SK-N-SH treated with all-trans-retinoic acid at 6 μM for 48 hours (cell line): Measurements from ENCODE around the gene OPTN.

Experiments used
- ATAC-seq: fragments of 200-7000 bp; cut with Tn5 transposase; 3 replicates; pipeline ENCODE4 v1.9.1; 2020; ENCODE audit warnings: mild to moderate bottlenecking, moderate library complexity
- ARNTL ChIP-seq: fragments of 450-650 bp; formaldehyde crosslinking; IDR thresholded peaks from 2 replicates; pipeline ENCODE4 v1.5.0; 2020; ENCODE audit warnings: low read depth, mild to moderate bottlenecking, moderate library complexity, borderline replicate concordance
- CSDC2 ChIP-seq: fragments of 250-450 bp; sonication (Bioruptor Pico); IDR thresholded peaks from 2 replicates; pipeline ENCODE4 v1.5.0; 2020; ENCODE audit warnings: mild to moderate bottlenecking, moderate library complexity
- ESRRG ChIP-seq: fragments of 250-450 bp; sonication (Bioruptor Pico); IDR thresholded peaks from 2 replicates; pipeline ENCODE4 v1.6.1; 2021; ENCODE audit warnings: mild to moderate bottlenecking
- GLIS3 ChIP-seq: fragments of 250-450 bp; sonication (Bioruptor Pico); IDR thresholded peaks from 2 replicates; pipeline ENCODE4 v1.5.0; 2020; ENCODE audit warnings: mild to moderate bottlenecking, moderate library complexity
- ISL1 ChIP-seq: fragments of 250-450 bp; sonication (Bioruptor Pico); IDR thresholded peaks from 2 replicates; pipeline ENCODE4 v2.1.2; 2022; ENCODE audit warnings: mild to moderate bottlenecking, moderate library complexity
- PPARA ChIP-seq: fragments of 250-450 bp; sonication (Bioruptor Pico); IDR thresholded peaks from 2 replicates; pipeline ENCODE4 v1.5.0; 2020; ENCODE audit warnings: mild to moderate bottlenecking, borderline replicate concordance
- RARB ChIP-seq: fragments of 250-450 bp; sonication (Bioruptor Pico); IDR thresholded peaks from 2 replicates; pipeline ENCODE4 v1.8.0; 2021; ENCODE audit warnings: mild to moderate bottlenecking, moderate library complexity
- TCF4 ChIP-seq: fragments of 250-450 bp; sonication (Bioruptor Pico); IDR thresholded peaks from 2 replicates; pipeline ENCODE4 v1.8.0; 2021; ENCODE audit warnings: mild to moderate bottlenecking, moderate library complexity, borderline replicate concordance
- ZFP30 ChIP-seq: fragments of 450-650 bp; formaldehyde crosslinking; IDR thresholded peaks from 2 replicates; pipeline ENCODE4 v1.5.0; 2022; ENCODE audit warnings: mild to moderate bottlenecking, moderate library complexity
- ZNF565 ChIP-seq: fragments of 450-650 bp; formaldehyde crosslinking; conservative IDR thresholded peaks from 2 replicates; pipeline ENCODE4 v1.5.0; 2020; ENCODE audit warnings: low read depth, mild to moderate bottlenecking, moderate library complexity
- ZNF8 ChIP-seq: fragments of 450-650 bp; formaldehyde crosslinking; IDR thresholded peaks from 2 replicates; pipeline ENCODE4 v1.5.0; 2020; ENCODE audit warnings: mild to moderate bottlenecking, moderate library complexity
- TF ChIP-seq, protein P1 (sequence below): fragments of 250-450 bp; sonication (Bioruptor Pico); IDR thresholded peaks from 2 replicates; pipeline ENCODE4 v1.5.1; 2020; ENCODE audit warnings: low read depth, mild to moderate bottlenecking, moderate library complexity
- TF ChIP-seq, protein P2 (sequence below): fragments of 250-450 bp; sonication (Bioruptor Pico); IDR thresholded peaks from 2 replicates; pipeline ENCODE4 v1.5.1; 2021; ENCODE audit warnings: mild to moderate bottlenecking, moderate library complexity
- TF ChIP-seq, protein P3 (sequence below): fragments of 250-450 bp; sonication (Bioruptor Pico); IDR thresholded peaks from 2 replicates; pipeline ENCODE4 v1.8.0; 2021; ENCODE audit warnings: low read depth, mild to moderate bottlenecking, moderate library complexity, borderline replicate concordance
- TF ChIP-seq, protein P4 (sequence below): fragments of 250-450 bp; sonication (Bioruptor Pico); IDR thresholded peaks from 2 replicates; pipeline ENCODE4 v1.5.0; 2020; ENCODE audit warnings: mild to moderate bottlenecking, moderate library complexity
- TF ChIP-seq, protein P5 (sequence below): fragments of 250-450 bp; sonication (Bioruptor Pico); IDR thresholded peaks from 2 replicates; pipeline ENCODE4 v1.8.0; 2020; ENCODE audit warnings: mild to moderate bottlenecking, moderate library complexity, borderline replicate concordance

Gene OPTN

DNA sequence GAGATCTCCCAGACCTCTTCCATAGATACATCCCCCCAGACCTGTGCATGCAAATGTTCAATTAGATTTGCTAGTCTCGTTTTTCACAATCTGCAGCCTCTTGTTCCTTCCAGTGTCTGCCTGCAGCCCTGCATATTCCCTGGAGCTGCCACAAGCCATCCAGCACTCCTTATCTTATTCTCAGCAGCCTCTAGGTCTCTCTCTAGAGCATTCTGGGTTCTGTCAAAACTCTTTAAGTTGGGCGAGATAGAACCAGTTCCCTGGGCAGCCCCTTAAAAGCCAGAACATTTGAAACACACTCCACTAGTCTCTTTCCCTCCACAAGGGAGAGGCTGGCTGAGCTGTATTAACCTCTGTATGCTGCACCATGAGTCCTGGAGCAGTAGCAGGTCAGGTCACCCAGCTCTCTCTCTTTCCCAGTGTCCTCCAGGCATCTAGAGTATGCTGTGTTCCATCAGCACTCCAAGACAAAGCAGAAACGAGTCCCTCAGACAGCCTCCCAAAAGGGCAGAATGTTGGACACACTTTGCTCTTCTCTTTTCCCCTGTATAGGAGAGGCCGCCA lies 40.7 kb downstream of the OPTN start:
- TF ChIP-seq, protein P1, sequence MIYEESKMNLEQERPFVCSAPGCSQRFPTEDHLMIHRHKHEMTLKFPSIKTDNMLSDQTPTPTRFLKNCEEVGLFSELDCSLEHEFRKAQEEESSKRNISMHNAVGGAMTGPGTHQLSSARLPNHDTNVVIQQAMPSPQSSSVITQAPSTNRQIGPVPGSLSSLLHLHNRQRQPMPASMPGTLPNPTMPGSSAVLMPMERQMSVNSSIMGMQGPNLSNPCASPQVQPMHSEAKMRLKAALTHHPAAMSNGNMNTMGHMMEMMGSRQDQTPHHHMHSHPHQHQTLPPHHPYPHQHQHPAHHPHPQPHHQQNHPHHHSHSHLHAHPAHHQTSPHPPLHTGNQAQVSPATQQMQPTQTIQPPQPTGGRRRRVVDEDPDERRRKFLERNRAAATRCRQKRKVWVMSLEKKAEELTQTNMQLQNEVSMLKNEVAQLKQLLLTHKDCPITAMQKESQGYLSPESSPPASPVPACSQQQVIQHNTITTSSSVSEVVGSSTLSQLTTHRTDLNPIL (CRISPR knock-in tag): no peak
- no peak for ATAC-seq

DNA sequence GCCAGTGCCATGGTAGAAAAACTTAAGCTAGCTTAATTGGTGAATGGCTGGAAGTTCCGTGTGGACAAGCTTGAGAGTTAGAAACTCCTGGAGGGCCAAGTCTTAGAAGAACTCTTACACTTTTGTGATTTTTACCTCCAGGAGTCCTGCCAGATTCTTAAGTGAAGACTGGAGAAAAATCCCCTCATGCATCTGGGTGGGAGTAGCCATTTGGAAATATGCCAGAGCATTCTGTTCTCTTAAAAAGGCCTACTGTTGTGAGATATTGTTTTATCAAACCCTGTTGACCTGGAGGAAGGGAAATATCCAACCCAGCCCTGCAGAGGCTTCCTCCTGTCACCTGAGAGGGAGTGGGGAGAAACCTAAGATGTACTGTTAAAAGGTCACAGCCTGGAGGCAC lies 43.8 kb downstream of the OPTN start:
- TF ChIP-seq PPARA (CRISPR knock-in tag): no peak
- no peak for TF ChIP-seq RARB (CRISPR knock-in tag)
- no peak for TF ChIP-seq ZNF565 (CRISPR knock-in tag)
- TF ChIP-seq, protein P2, sequence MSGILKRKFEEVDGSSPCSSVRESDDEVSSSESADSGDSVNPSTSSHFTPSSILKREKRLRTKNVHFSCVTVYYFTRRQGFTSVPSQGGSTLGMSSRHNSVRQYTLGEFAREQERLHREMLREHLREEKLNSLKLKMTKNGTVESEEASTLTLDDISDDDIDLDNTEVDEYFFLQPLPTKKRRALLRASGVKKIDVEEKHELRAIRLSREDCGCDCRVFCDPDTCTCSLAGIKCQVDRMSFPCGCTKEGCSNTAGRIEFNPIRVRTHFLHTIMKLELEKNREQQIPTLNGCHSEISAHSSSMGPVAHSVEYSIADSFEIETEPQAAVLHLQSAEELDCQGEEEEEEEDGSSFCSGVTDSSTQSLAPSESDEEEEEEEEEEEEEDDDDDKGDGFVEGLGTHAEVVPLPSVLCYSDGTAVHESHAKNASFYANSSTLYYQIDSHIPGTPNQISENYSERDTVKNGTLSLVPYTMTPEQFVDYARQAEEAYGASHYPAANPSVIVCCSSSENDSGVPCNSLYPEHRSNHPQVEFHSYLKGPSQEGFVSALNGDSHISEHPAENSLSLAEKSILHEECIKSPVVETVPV (CRISPR knock-in tag): no peak
- no peak for TF ChIP-seq ESRRG (CRISPR knock-in tag)
- TF ChIP-seq GLIS3 (CRISPR knock-in tag): no peak
- no peak for TF ChIP-seq TCF4
- TF ChIP-seq CSDC2: no peak
- TF ChIP-seq, protein P1 (CRISPR knock-in tag): no peak
- TF ChIP-seq, protein P3, sequence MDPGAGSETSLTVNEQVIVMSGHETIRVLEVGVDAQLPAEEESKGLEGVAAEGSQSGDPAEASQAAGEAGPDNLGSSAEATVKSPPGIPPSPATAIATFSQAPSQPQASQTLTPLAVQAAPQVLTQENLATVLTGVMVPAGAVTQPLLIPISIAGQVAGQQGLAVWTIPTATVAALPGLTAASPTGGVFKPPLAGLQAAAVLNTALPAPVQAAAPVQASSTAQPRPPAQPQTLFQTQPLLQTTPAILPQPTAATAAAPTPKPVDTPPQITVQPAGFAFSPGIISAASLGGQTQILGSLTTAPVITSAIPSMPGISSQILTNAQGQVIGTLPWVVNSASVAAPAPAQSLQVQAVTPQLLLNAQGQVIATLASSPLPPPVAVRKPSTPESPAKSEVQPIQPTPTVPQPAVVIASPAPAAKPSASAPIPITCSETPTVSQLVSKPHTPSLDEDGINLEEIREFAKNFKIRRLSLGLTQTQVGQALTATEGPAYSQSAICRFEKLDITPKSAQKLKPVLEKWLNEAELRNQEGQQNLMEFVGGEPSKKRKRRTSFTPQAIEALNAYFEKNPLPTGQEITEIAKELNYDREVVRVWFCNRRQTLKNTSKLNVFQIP (CRISPR knock-in tag): no peak
- TF ChIP-seq ARNTL: no peak
- TF ChIP-seq ZNF8: no peak
- no peak for TF ChIP-seq ZFP30 (CRISPR knock-in tag)
- TF ChIP-seq, protein P4, sequence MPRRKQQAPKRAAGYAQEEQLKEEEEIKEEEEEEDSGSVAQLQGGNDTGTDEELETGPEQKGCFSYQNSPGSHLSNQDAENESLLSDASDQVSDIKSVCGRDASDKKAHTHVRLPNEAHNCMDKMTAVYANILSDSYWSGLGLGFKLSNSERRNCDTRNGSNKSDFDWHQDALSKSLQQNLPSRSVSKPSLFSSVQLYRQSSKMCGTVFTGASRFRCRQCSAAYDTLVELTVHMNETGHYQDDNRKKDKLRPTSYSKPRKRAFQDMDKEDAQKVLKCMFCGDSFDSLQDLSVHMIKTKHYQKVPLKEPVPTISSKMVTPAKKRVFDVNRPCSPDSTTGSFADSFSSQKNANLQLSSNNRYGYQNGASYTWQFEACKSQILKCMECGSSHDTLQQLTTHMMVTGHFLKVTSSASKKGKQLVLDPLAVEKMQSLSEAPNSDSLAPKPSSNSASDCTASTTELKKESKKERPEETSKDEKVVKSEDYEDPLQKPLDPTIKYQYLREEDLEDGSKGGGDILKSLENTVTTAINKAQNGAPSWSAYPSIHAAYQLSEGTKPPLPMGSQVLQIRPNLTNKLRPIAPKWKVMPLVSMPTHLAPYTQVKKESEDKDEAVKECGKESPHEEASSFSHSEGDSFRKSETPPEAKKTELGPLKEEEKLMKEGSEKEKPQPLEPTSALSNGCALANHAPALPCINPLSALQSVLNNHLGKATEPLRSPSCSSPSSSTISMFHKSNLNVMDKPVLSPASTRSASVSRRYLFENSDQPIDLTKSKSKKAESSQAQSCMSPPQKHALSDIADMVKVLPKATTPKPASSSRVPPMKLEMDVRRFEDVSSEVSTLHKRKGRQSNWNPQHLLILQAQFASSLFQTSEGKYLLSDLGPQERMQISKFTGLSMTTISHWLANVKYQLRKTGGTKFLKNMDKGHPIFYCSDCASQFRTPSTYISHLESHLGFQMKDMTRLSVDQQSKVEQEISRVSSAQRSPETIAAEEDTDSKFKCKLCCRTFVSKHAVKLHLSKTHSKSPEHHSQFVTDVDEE: no peak
- no peak for ATAC-seq

DNA sequence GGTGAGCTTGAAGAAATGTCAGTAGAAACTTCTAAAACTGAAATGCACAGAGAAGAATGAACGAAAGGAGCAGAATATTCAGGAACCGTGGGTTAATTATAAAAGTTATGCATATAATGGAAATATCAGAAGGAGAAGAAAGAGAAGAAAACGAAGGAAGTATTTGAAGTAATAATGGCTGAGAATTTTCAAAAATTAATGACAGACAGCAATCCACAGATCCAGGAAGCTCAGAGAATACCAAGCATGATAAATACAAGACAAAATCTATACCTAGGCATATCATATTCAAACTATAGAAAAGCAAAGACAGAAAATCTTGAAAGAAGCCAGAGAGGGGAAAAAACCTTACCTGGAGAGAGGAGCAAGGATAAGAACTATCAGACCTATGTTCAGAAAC lies 44.9 kb downstream of the OPTN start:
- no peak for ATAC-seq
- TF ChIP-seq ZNF8 (no peak), ZNF565 (CRISPR knock-in tag) (no peak), RARB (CRISPR knock-in tag) (no peak), ISL1 (CRISPR knock-in tag) (no peak)
- TF ChIP-seq, protein P1 (CRISPR knock-in tag): no peak

DNA sequence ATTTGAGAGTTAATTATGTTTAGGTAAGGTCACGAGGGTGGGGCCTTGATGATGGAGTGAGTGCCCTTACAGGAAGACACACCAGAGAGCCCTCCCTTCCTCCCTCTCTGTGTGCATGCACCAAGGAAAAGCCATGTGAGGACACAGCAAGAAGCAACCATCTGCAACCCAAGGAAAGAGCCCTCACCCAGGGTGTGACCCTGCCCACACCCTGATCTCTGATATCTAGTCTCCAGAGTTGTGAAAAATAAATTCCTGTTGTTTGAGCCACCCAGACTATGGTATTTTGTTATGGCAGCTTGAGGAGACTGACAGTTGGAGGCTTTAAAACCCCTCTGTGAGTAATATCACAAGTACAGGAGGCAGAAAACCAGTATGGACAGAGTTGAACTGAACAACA lies 46.4 kb downstream of the OPTN start:
- ATAC-seq: no peak
- TF ChIP-seq TCF4 (no peak), ESRRG (CRISPR knock-in tag) (no peak), CSDC2 (no peak), ZNF565 (CRISPR knock-in tag) (no peak), ZNF8 (no peak)
- TF ChIP-seq, protein P5, sequence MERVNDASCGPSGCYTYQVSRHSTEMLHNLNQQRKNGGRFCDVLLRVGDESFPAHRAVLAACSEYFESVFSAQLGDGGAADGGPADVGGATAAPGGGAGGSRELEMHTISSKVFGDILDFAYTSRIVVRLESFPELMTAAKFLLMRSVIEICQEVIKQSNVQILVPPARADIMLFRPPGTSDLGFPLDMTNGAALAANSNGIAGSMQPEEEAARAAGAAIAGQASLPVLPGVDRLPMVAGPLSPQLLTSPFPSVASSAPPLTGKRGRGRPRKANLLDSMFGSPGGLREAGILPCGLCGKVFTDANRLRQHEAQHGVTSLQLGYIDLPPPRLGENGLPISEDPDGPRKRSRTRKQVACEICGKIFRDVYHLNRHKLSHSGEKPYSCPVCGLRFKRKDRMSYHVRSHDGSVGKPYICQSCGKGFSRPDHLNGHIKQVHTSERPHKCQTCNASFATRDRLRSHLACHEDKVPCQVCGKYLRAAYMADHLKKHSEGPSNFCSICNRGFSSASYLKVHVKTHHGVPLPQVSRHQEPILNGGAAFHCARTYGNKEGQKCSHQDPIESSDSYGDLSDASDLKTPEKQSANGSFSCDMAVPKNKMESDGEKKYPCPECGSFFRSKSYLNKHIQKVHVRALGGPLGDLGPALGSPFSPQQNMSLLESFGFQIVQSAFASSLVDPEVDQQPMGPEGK (CRISPR knock-in tag): no peak
